ENCODE measurements around the gene ALX4. TPM values are rescaled to one million over a fixed set of nuclear protein-coding genes. Genes with fewer than 3 reads are reported as not detected.

ALX4 gene
- polyA plus RNA-seq, 1 experiment, result not detected

GRCh38 chr11:44257338-44258189, 52.4 kb downstream of the ALX4 start:
- ChIA-PET POLR2A (interaction anchor here (0.5 to 0.6 kb wide), 2 partner anchors 14 to 267 kb away, joined by 4 to 11 read pairs; no protein-coding TSS in a partner anchor), CTCF (interaction anchor here (0.5 to 0.8 kb wide), 2 partner anchors 14 to 124 kb away, joined by 3 to 4 read pairs; no protein-coding TSS in a partner anchor)
- DNase-seq (ENCODE audit: low read depth, low spot score), result no peak
- Histone ChIP-seq H3K27ac (ENCODE audit: low read depth, low read length) (no peak overlapping the region), H3K9me3 (ENCODE audit: control insufficient read depth, insufficient read depth, low read length) (no peaks in the 10 kb centered on the region), H3K27me3 (ENCODE audit: control insufficient read depth, insufficient read depth, low read length) (no peaks in the 10 kb centered on the region), H3K4me3 (ENCODE audit: low read depth, low read length) (no peak overlapping the region)
- TF ChIP-seq CTCF (IDR thresholded peaks at IDR 0.05; ENCODE audit: low read depth, low read length), result no peak

GRCh38 chr11:44256673-44257291, 53.2 kb downstream of the ALX4 start:
- no peak overlapping the region for H3K4me3 ChIP-seq (ENCODE audit: low read depth, low read length)
- DNase-seq (ENCODE audit: low read depth, low spot score), result no peak
- TF ChIP-seq CTCF (IDR thresholded peaks at IDR 0.05; ENCODE audit: low read depth, low read length), result no peak
- CTCF ChIA-PET, result no interaction called here
- H3K9me3 ChIP-seq (ENCODE audit: control insufficient read depth, insufficient read depth, low read length), result no peaks in the 10 kb centered on the region
- H3K27ac ChIP-seq (ENCODE audit: low read depth, low read length), result no peak overlapping the region
- POLR2A ChIA-PET, result no interaction called here
- no peaks in the 10 kb centered on the region for H3K27me3 ChIP-seq (ENCODE audit: control insufficient read depth, insufficient read depth, low read length)

GRCh38 chr11:44255406-44256071, 54.4 kb downstream of the ALX4 start:
- CTCF ChIA-PET, result no interaction called here
- POLR2A ChIA-PET, result no interaction called here
- no peaks in the 10 kb centered on the region for H3K9me3 ChIP-seq (ENCODE audit: control insufficient read depth, insufficient read depth, low read length)
- no peak for DNase-seq (ENCODE audit: low read depth, low spot score)
- H3K4me3 ChIP-seq (ENCODE audit: low read depth, low read length), result no peak overlapping the region
- no peak overlapping the region for H3K27ac ChIP-seq (ENCODE audit: low read depth, low read length)
- no peak for TF ChIP-seq CTCF (IDR thresholded peaks at IDR 0.05; ENCODE audit: low read depth, low read length)
- no peaks in the 10 kb centered on the region for H3K27me3 ChIP-seq (ENCODE audit: control insufficient read depth, insufficient read depth, low read length)

GRCh38 chr11:44252999-44253602, 56.8 kb downstream of the ALX4 start:
- TF ChIP-seq CTCF (IDR thresholded peaks at IDR 0.05; ENCODE audit: low read depth, low read length), result no peak
- Histone ChIP-seq H3K27ac (ENCODE audit: low read depth, low read length) (no peak overlapping the region), H3K9me3 (ENCODE audit: control insufficient read depth, insufficient read depth, low read length) (no peaks in the 10 kb centered on the region), H3K4me3 (ENCODE audit: low read depth, low read length) (no peak overlapping the region), H3K27me3 (ENCODE audit: control insufficient read depth, insufficient read depth, low read length) (no peaks in the 10 kb centered on the region)
- DNase-seq (ENCODE audit: low read depth, low spot score), result no peak
- ChIA-PET POLR2A (no interaction called here), CTCF (interaction anchor here (1.0 kb wide), 1 partner anchor 33 kb away, joined by 3 read pairs; no protein-coding TSS in a partner anchor)
